ENCODE measurements around the gene UBAP1.

- TF ChIP-seq, protein P1, sequence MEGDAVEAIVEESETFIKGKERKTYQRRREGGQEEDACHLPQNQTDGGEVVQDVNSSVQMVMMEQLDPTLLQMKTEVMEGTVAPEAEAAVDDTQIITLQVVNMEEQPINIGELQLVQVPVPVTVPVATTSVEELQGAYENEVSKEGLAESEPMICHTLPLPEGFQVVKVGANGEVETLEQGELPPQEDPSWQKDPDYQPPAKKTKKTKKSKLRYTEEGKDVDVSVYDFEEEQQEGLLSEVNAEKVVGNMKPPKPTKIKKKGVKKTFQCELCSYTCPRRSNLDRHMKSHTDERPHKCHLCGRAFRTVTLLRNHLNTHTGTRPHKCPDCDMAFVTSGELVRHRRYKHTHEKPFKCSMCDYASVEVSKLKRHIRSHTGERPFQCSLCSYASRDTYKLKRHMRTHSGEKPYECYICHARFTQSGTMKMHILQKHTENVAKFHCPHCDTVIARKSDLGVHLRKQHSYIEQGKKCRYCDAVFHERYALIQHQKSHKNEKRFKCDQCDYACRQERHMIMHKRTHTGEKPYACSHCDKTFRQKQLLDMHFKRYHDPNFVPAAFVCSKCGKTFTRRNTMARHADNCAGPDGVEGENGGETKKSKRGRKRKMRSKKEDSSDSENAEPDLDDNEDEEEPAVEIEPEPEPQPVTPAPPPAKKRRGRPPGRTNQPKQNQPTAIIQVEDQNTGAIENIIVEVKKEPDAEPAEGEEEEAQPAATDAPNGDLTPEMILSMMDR (IDR thresholded peaks at IDR 0.05) = no peak
- no peak for TF ChIP-seq EZH2 (IDR thresholded peaks at IDR 0.05; ENCODE audit: borderline replicate concordance, insufficient read depth, low read depth, low read length, poor library complexity, severe bottlenecking)
Observed at GRCh38 chr9:34195143-34195542, 16.3 kb downstream of the UBAP1 start.

All from B cell (primary cell).